Mesothelial cell of epicardium (in vitro differentiated cells): ENCODE measurements around the gene ZG16B. TPM values are rescaled to one million over a fixed set of nuclear protein-coding genes. Genes with fewer than 3 reads are reported as not detected.

Experiments used
- DNase-seq, 2 experiments: peaks; one replicate each; pipeline ENCODE4 v3.0.0; 2021; ENCODE audit warnings: low spot score in 2 of 2; ENCODE audit not compliant: unreplicated experiment in 2 of 2
- H3K27ac Mint-ChIP-seq: 2 replicates; pipeline ENCODE4 v1.8.0; 2021; ENCODE audit warnings: mixed read lengths
- H3K27me3 Mint-ChIP-seq: 2 replicates; pipeline ENCODE4 v1.8.0; 2021; ENCODE audit warnings: low read depth, mixed read lengths
- H3K36me3 Mint-ChIP-seq: 2 replicates; pipeline ENCODE4 v1.8.0; 2021; ENCODE audit warnings: mixed read lengths
- H3K4me1 Mint-ChIP-seq: 2 replicates; pipeline ENCODE4 v1.8.0; 2021; ENCODE audit warnings: mixed read lengths
- H3K4me3 Mint-ChIP-seq: 2 replicates; pipeline ENCODE4 v1.8.0; 2021; ENCODE audit warnings: mild to moderate bottlenecking, moderate library complexity, mixed read lengths
- H3K9me3 Mint-ChIP-seq: 2 replicates; pipeline ENCODE4 v1.8.0; 2021; ENCODE audit warnings: mixed read lengths
- total RNA-seq: library from RNA; stranded (reverse); gene quantifications from 3 replicates; pipeline ENCODE4 v1.2.1, GENCODE V29; 2021
- TF ChIP-seq, protein P1 (sequence below): fragments of 200-600 bp; sonication (generic); IDR thresholded peaks from one replicate; pipeline ENCODE4 v1.5.0; 2021; ENCODE audit warnings: antibody characterized with exemption; ENCODE audit not compliant: unreplicated experiment

Gene ZG16B
- total RNA-seq, 1 donor from 2014 or later, result 0.51 TPM

DNA sequence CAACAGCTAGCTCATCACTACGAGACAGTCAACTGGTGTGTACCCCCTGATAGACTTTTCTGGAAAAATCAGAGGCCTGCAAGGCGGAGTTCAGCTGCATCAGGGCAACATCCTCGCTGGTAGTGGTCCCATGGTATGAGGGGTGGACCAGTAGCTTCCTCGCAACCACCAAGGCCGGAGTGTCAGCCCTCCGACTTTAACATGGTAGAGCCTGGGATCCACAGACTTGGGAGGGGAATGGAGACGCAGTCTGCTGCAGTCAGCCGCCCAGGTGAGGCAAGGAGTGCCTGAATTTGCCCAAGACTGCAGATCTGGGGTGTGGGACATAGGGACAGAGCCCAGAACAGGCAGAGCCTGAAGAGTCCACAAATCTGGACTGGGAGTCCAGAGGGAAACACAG is 13.4 kb downstream of the ZG16B start:
- TF ChIP-seq, protein P1, sequence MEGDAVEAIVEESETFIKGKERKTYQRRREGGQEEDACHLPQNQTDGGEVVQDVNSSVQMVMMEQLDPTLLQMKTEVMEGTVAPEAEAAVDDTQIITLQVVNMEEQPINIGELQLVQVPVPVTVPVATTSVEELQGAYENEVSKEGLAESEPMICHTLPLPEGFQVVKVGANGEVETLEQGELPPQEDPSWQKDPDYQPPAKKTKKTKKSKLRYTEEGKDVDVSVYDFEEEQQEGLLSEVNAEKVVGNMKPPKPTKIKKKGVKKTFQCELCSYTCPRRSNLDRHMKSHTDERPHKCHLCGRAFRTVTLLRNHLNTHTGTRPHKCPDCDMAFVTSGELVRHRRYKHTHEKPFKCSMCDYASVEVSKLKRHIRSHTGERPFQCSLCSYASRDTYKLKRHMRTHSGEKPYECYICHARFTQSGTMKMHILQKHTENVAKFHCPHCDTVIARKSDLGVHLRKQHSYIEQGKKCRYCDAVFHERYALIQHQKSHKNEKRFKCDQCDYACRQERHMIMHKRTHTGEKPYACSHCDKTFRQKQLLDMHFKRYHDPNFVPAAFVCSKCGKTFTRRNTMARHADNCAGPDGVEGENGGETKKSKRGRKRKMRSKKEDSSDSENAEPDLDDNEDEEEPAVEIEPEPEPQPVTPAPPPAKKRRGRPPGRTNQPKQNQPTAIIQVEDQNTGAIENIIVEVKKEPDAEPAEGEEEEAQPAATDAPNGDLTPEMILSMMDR, result no peak
- Mint-ChIP-seq H3K27me3 (peaks cover 4% of the 10 kb centered on the region), H3K36me3 (no peaks in the 10 kb centered on the region), H3K27ac (no peak overlapping the region), H3K4me1 (peaks cover 4% of the 10 kb centered on the region), H3K9me3 (no peaks in the 10 kb centered on the region), H3K4me3 (no peak overlapping the region)
- no peak for DNase-seq

DNA sequence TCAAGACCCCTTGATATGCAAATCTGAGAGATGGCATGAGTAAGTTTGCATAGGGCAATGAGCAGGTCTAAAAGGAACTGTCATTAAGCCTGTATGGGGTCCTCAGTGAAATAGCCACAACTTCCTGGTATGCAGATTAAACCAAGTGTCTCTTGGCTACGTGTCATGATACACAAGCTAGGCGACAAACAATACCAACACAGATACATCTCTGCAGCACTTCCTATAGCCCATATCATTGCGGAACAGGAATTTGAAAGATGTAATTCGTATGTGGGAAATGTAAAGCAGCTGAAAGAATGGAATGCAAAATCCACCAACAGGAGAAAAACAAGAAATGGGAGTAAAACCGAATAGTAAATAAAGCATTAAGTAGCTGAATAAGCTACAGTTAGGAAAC is 15.0 kb downstream of the ZG16B start:
- peaks cover 13% of the 10 kb centered on the region for H3K27me3 Mint-ChIP-seq
- no peak overlapping the region for H3K4me3 Mint-ChIP-seq
- no peaks in the 10 kb centered on the region for H3K36me3 Mint-ChIP-seq
- H3K27ac Mint-ChIP-seq, result no peak overlapping the region
- TF ChIP-seq, protein P1, result no peak
- DNase-seq, result no peak
- H3K4me1 Mint-ChIP-seq, result peaks cover 4% of the 10 kb centered on the region
- H3K9me3 Mint-ChIP-seq, result no peaks in the 10 kb centered on the region

DNA sequence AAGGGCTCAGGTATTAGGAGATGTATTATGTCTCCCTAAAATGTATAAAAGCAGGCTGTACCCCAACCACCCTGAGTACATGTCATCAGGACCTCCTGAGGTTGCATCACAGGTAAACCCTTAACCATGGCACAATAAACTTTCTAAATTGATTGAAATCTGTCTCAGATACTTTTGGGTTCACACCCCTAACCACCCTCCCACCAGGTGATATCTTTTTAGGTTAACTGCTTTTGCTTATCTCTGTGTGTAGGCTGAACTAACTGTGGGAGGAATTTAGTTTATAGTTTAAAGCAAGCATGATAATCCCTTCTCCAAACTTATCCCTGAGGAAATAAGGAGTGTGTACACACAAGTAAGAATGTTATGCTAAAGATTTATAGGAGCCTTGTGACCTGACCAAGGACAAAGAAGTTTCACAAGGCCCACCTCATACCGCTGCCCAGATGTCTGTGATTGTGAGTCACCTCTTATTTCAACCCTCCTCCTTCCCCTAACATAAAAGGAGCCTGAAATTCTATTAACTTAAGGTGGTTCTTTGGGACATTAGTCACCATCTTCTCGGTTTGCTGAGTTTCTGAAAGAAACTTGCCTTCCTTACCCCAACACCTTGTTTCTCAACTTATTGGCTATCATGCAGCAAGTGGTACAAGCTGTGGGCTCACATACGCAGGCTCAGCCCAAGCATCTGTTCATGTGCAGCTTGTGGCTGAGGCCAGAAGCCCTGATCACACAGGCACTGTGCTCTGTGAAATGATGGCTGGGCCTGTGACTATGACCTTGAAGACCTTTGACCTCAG is 16.6 kb downstream of the ZG16B start:
- H3K36me3 Mint-ChIP-seq, result no peaks in the 10 kb centered on the region
- H3K9me3 Mint-ChIP-seq, result no peaks in the 10 kb centered on the region
- TF ChIP-seq, protein P1, result no peak
- H3K4me1 Mint-ChIP-seq, result peaks cover 4% of the 10 kb centered on the region
- no peak overlapping the region for H3K4me3 Mint-ChIP-seq
- DNase-seq, result no peak
- H3K27me3 Mint-ChIP-seq, result peaks cover 16% of the 10 kb centered on the region
- no peak overlapping the region for H3K27ac Mint-ChIP-seq

DNA sequence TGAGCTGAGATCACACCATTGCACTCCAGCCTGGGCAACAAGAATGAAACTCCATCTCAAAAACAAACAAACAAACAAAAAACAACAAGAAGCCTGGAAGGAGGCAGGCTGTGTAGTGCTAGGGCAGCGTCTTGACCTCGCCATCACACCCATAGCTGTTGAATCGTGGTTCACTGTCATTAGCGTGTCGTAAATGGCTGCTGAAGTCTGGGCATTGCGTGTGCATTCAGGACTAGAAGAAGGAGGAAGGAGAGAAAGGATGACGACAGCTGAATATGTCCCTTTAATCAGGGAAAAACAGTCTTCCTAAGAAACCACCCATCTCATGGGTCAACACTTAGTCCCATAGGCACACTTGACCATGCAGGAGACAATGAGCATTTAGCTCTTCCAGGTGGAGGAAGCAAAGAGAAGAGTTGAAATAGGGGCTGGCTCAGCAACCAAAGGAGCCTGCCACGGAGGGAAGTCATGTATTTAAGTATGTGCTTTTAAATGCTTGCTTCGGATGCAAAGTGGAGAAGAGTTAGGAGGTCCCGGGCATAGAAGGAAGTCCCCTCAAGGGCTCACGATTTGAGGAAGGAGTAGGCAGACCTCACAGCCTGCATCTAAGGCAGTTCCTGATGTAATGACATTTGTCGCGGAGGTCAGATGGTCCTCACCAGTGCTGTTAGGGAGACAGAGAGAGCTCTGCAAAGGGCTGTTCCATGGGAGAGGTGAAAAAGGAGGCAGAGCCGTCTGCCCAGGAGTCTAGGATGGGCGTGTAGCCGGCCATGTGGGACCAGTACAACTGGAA is 19.0 kb downstream of the ZG16B start:
- peaks cover 13% of the 10 kb centered on the region for H3K27me3 Mint-ChIP-seq
- H3K9me3 Mint-ChIP-seq, result peaks cover 2% of the 10 kb centered on the region
- H3K36me3 Mint-ChIP-seq, result peaks cover 3% of the 10 kb centered on the region
- TF ChIP-seq, protein P1, result no peak
- no peak overlapping the region for H3K27ac Mint-ChIP-seq
- H3K4me3 Mint-ChIP-seq, result no peak overlapping the region
- peaks cover 4% of the 10 kb centered on the region for H3K4me1 Mint-ChIP-seq
- DNase-seq, result no peak

DNA sequence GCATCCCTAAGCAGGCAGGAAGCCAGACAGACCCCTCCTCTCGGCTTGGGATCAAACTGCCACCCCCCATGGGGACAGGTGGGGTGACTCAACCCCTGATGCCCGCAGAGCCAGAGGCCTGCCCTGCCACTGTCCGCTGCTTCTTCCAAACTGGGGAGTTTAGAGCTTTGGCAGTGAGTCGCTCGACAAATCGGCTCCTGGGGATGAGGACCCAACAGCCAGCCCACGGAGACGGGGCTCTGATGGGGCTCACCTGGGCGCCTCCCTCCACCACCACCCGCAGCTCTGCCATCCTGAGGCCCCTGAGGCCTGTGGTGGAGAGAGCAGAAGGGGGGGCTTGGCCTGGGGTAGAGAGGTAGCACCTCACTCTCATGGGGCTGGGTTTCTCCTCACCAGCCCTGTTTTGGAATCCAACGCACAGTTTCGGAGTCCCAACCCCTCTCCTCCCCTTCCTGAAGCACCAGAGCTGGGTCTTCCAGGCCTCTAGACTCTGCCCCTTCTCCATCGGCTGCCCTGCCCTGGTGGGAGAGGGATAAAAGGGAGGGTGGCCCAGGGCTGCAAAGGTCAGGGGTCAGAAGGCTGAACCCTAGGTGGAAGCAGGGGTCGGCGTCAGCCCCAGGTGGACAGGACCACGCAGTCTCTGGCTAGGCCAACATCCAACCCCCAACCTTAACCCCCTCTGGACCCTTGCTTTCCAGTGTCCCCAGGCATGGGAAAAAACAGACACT is 22.1 kb downstream of the ZG16B start:
- Mint-ChIP-seq H3K4me1 (no peaks in the 10 kb centered on the region), H3K36me3 (peaks cover 11% of the 10 kb centered on the region), H3K9me3 (peaks cover 8% of the 10 kb centered on the region), H3K27me3 (peaks cover 13% of the 10 kb centered on the region), H3K4me3 (no peak overlapping the region), H3K27ac (no peak overlapping the region)
- DNase-seq, result no peak
- TF ChIP-seq, protein P1, result no peak
